HEK293 (cell line): ENCODE results near the gene PPDPF.

Experiments used
- CTCF ChIA-PET: fragments of 350-600 bp; formaldehyde crosslinking; extraction: SDS; loops from one replicate; lab custom pipeline; 2021; ENCODE audit warnings: antibody characterized with exemption; lab: Yijun Ruan, JAX
- POLR2A ChIA-PET: fragments of 300-600 bp; formaldehyde crosslinking; extraction: SDS; loops from one replicate; lab custom pipeline; 2020; ENCODE audit warnings: antibody characterized with exemption, inconsistent platforms; lab: Yijun Ruan, JAX
- H3K27ac ChIP-seq: fragments of 200-500 bp; sonication (Bioruptor generic); 2 replicates; pipeline ENCODE4 v1.5.1; 2014; ENCODE audit warnings: low read depth, low read length, control low read depth, inconsistent platforms; ENCODE audit errors: extremely low read depth
- H3K36me3 ChIP-seq, 2 experiments: fragments of 200-500 bp in 1 of 2; sonication (Bioruptor generic) in 1 of 2; 1 replicate in 1 of 2; 2 replicates in 1 of 2; pipeline ENCODE4 v1.5.1; 2014 to 2017; ENCODE audit warnings: inconsistent platforms in 2 of 2, low read length in 2 of 2; ENCODE audit not compliant: control insufficient read depth in 2 of 2, insufficient read depth in 1 of 2
- H3K4me1 ChIP-seq: fragments of 200-500 bp; sonication (Bioruptor generic); 2 replicates; pipeline ENCODE4 v1.5.1; 2014; ENCODE audit warnings: mild to moderate bottlenecking, low read length, inconsistent platforms; ENCODE audit not compliant: control insufficient read depth, insufficient read depth
- H3K4me3 ChIP-seq: 2 replicates; pipeline ENCODE4 v1.5.1; 2011; ENCODE audit warnings: low read depth, mild to moderate bottlenecking, control low read depth, low read length, moderate library complexity
- H3K9me3 ChIP-seq: fragments of 200-500 bp; sonication (Bioruptor generic); 2 replicates; pipeline ENCODE4 v1.5.1; 2014; ENCODE audit warnings: low read depth, low read length, inconsistent platforms; ENCODE audit not compliant: control insufficient read depth, insufficient read depth
- GLI2 ChIP-seq: fragments of 450-650 bp; formaldehyde crosslinking; IDR thresholded peaks from 2 replicates; pipeline ENCODE4; 2017; ENCODE audit warnings: missing biosample characterization, missing genetic modification characterization, low read depth, borderline replicate concordance
- HOXC10 ChIP-seq: sonication (generic); formaldehyde crosslinking; IDR thresholded peaks from 2 replicates; pipeline ENCODE4 v1.8.1; 2023; ENCODE audit warnings: mild to moderate bottlenecking, missing genetic modification reagents
- OVOL3 ChIP-seq: fragments of 450-650 bp; formaldehyde crosslinking; IDR thresholded peaks from 2 replicates; pipeline ENCODE4 v1.5.1; 2016; ENCODE audit warnings: missing biosample characterization, missing genetic modification characterization
- PRDM2 ChIP-seq: fragments of 450-650 bp; formaldehyde crosslinking; IDR thresholded peaks from 2 replicates; pipeline ENCODE4 v1.5.1; 2016; ENCODE audit warnings: missing biosample characterization, missing genetic modification characterization, borderline replicate concordance
- ZBTB44 ChIP-seq: fragments of 450-650 bp; IDR thresholded peaks from 2 replicates; pipeline ENCODE4 v1.5.1; 2018; ENCODE audit warnings: missing biosample characterization, mild to moderate bottlenecking, missing genetic modification characterization
- ZNF18 ChIP-seq: fragments of 450-650 bp; formaldehyde crosslinking; IDR thresholded peaks from 2 replicates; pipeline ENCODE4 v1.5.1; 2016; ENCODE audit warnings: missing biosample characterization, missing genetic modification characterization
- ZNF354C ChIP-seq: fragments of 450-650 bp; formaldehyde crosslinking; IDR thresholded peaks from 2 replicates; pipeline ENCODE4 v1.5.1; 2016; ENCODE audit warnings: missing biosample characterization, missing genetic modification characterization, low read depth, borderline replicate concordance
- ZNF362 ChIP-seq: fragments of 450-650 bp; formaldehyde crosslinking; IDR thresholded peaks from 2 replicates; pipeline ENCODE4 v1.5.1; 2016; ENCODE audit warnings: missing biosample characterization, missing genetic modification characterization
- ZNF426 ChIP-seq: fragments of 450-650 bp; formaldehyde crosslinking; IDR thresholded peaks from 2 replicates; pipeline ENCODE4 v1.5.1; 2017; ENCODE audit warnings: missing biosample characterization, missing genetic modification characterization, mild to moderate bottlenecking, inconsistent platforms, moderate library complexity
- ZNF529 ChIP-seq: fragments of 450-650 bp; formaldehyde crosslinking; IDR thresholded peaks from 2 replicates; pipeline ENCODE4 v1.5.1; 2017; ENCODE audit warnings: missing genetic modification characterization, missing biosample characterization; ENCODE audit not compliant: insufficient replicate concordance
- ZNF530 ChIP-seq: fragments of 450-650 bp; formaldehyde crosslinking; IDR thresholded peaks from 2 replicates; pipeline ENCODE4 v1.5.1; 2016; ENCODE audit warnings: low read depth, missing biosample characterization, missing genetic modification characterization
- ZNF558 ChIP-seq: fragments of 450-650 bp; formaldehyde crosslinking; IDR thresholded peaks from 2 replicates; pipeline ENCODE4 v1.5.1; 2016; ENCODE audit warnings: missing biosample characterization, missing genetic modification characterization
- ZNF747 ChIP-seq: fragments of 450-650 bp; formaldehyde crosslinking; IDR thresholded peaks from 2 replicates; pipeline ENCODE4 v1.5.1; 2016; ENCODE audit warnings: missing biosample characterization, missing genetic modification characterization
- ZNF843 ChIP-seq: fragments of 450-650 bp; formaldehyde crosslinking; IDR thresholded peaks from 2 replicates; pipeline ENCODE4 v1.5.1; 2016; ENCODE audit warnings: missing biosample characterization, missing genetic modification characterization

Gene PPDPF

GRCh38 chr20:63564036-63564810 lies 43.7 kb downstream of the PPDPF start (continued):
- TF ChIP-seq ZBTB44 (tag by site-specific recombination) (no peak), HOXC10 (CRISPR knock-in tag) (no peak), ZNF558 (tag by site-specific recombination) (no peak), ZNF426 (tag by site-specific recombination) (no peak), GLI2 (no peak)

GRCh38 chr20:63565021-63565698 lies 44.6 kb downstream of the PPDPF start:
- POLR2A ChIA-PET: no interaction called here

More at GRCh38 chr20:63565021-63565698, 44.6 kb downstream of the PPDPF start:
- no peak for TF ChIP-seq ZNF529 (tag by site-specific recombination)
- TF ChIP-seq ZNF843 (tag by site-specific recombination): no peak
- TF ChIP-seq ZNF18 (tag by site-specific recombination): no peak
- no peak for TF ChIP-seq ZNF362 (tag by site-specific recombination)
- TF ChIP-seq ZNF354C: no peak
- TF ChIP-seq OVOL3 (tag by site-specific recombination): no peak
- no peak for TF ChIP-seq PRDM2 (tag by site-specific recombination)
- no peak for TF ChIP-seq ZNF747 (tag by site-specific recombination)
- no peak for TF ChIP-seq ZNF530 (tag by site-specific recombination)
- Histone ChIP-seq H3K36me3 (peaks cover 0 to 36% of the 10 kb centered on the region in 2 experiments; a peak in 1 of 3 replicates), H3K4me3 (no peak overlapping the region), H3K9me3 (no peaks in the 10 kb centered on the region), H3K27ac (no peak overlapping the region), H3K4me1 (no peaks in the 10 kb centered on the region)
- CTCF ChIA-PET: no interaction called here
